Measurements from ENCODE around the gene KSR2.

KSR2 gene

GRCh38 chr12:117437516-117438255 lies 531.1 kb downstream of the KSR2 start:
- no peak for DNase-seq

GRCh38 chr12:117433878-117434277 lies 534.9 kb downstream of the KSR2 start:
- DNase-seq: no peak

- no peak for DNase-seq
Measured at GRCh38 chr12:117430246-117430645, 538.5 kb downstream of the KSR2 start.

GRCh38 chr12:117427211-117427610 lies 541.6 kb downstream of the KSR2 start:
- DNase-seq: no peak

- no peak for DNase-seq
Measured at GRCh38 chr12:117421987-117422386, 546.8 kb downstream of the KSR2 start.

DNA sequence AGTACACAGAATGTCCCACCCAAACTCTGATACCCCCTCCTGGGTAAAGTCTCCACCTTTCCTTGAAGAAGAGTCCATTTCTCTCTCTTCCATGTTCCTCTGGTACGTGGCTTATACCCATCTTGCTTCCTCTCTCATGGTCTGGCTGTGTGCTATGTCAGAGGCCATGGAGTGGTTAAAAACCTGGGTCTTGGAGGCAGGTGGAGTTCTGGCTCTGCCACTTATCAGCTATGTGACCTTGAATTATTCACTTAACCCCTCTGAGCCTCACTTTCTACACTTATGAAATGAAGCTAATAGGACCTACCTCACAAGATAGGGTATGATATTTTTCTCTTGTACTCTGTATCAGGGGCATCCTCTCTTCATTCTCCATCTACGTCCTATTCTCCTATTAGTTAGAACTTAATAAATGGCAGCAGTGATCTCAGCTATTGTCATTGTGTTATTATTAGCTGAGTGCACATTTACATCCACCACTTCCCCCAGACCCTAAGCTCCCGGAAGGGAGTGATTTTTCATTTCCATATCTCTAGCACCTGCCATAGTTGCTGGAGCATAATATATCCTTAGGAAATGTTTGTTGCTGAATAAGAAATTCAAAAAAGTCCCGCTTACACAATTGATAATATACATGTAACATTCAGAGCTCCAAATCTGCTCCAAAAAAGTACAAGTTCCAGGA lies 547.6 kb downstream of the KSR2 start:
- DNase-seq: no peak

DNA sequence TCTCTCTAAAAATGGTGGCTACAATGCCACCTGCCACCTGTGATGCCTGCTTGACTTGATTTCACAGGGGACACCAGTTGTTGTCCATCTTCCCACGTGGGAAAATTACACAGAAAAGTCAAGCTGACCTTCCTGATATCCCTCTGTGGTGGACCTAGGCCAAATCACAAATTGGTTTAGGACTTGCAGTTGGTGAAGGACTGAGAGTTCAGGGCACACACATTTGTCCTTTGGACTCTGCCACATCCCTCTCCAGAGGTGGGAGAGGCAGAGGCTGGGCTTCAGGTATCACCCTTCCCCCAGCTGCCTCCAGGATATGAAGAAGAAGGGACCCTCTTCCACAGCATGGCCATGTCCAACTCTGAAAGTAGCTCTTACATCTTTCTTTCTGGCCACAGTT lies 551.8 kb downstream of the KSR2 start:
- no peak for DNase-seq

DNA sequence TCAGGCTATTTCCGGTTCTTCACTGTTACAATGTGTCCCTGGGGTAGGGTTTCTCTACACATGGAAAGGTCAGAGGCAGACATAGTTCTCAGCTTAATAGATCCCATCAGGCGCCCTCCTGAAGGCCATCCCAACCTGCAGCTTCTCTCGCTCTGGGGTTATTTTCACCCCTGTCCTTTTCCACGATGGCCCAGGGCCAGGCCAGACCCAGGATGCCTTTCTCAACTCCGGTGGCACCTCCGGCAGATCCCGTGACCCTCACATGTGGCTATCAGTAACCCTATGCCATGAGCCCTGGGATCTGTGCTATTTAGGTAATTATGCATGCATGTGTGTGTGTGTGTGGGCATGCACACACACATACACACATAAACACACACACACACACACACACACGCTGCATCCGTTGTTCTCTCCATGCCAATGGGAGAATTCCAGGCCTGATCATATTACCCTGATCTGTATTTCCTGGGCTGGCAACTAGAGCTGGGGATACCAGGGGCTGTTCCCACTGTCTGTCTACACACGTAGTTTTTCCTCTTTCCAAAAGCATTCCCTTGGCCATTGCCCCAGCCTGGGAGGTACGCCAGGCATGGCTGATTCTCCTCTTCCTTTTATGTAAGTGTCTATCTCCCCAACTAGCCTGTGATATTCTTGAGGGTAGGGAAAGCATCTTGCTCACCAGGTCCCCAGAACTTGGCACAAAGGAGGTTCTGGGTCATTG lies 556.2 kb downstream of the KSR2 start:
- no peak for DNase-seq

DNA sequence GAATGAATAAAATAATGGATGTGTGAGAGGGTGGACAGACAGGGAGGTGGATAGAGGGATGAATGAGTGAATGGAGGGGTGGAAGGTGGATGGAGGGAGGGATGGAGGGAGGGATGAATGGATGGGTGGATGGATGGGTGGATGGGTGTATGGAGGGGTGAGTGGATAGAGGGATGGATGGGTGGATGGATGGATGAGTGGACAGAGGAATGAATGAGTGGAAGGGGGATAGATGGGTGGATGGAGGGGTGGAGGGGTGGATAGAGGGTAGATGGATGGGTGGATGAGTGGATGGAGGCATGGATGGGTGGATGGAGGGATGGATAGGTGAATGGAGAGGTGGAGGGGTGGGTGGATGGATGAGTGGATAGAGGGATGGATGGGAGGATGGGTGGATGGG lies 559.5 kb downstream of the KSR2 start:
- no peak for DNase-seq

- no peak for DNase-seq
Measured at GRCh38 chr12:117408161-117408791, 560.5 kb downstream of the KSR2 start.

GRCh38 chr12:117404940-117405339 lies 563.9 kb downstream of the KSR2 start:
- no peak for DNase-seq

- no peak for DNase-seq
Measured at GRCh38 chr12:117404203-117404853, 564.5 kb downstream of the KSR2 start.

DNA sequence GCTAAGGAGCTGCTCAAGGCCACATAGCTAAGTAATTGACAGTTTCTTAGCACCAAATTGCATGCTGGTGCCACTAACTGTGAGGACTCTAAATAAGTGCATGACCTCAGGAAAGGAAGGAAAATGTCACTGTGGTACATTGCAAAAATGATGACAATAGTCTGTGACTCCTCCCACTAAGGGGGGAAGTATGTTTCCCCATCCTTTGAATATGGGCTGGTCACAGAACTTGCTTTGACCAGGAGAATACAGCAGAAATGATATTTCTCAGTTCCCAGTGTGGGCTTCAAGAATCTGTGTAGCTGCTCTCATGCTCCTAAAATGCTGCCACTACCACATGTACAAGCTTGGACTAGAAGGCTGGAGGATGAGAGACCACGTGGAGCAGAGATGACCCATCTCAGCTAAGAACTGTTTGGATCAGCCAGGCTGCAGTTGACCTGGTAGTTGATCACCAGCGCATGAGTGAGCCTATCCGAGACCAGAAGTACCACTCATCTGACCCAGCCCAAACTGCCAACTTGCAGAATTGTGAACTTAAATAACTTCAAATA lies 565.1 kb downstream of the KSR2 start:
- DNase-seq: no peak
